ENCODE measurements around the gene YIF1B. TPM values are rescaled to one million over a fixed set of nuclear protein-coding genes. Genes with fewer than 3 reads are reported as not detected.
A peak's percentile ranks its signal among the peaks of the same experiment; 100 is the strongest.

The YIF1B gene
- total and polyA plus RNA-seq, 2 of the 4 experiments (the other 2 are of a cell fraction): 72.2 to 165 TPM

DNA sequence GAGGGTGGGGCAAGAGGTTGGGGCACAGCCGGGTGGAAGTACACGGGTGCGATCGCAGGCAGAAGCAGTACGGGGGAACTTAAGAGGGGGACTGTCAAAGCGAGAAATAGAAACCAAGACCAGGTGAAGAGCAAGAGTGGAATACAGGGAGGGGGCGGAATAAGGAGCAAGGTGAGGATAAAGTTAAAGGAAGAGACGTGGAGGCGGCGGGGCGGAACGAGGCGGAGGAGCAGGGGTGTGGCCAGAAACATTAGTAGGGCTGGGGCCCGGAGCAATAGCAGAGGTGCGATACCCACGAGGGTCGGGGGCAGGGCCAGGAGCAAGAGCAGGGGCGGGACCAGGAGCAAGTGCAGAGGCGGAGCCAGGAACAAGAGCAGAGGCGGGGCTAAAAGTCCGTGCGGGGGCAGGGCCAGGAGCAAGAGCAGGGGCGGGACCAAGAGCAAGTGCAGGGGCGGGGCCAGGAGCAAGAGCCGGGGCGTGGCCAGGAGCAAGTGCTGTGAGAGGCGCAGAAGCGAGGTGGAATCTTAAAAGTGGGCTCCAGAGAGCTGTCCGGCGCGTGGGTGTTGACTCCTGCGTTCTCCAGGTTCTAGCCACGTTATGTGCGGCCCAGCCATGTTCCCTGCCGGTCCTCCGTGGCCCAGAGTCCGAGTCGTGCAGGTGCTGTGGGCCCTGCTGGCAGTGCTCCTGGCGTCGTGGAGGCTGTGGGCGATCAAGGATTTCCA lies 21.1 kb upstream of the YIF1B start (continued):
- TF ChIP-seq MAZ (IDR thresholded peaks at IDR 0.05; ENCODE audit: borderline replicate concordance, low read depth, low read length) (peak; percentile 14; the same call in 1 of the 2 replicates), CHD1 (IDR thresholded peaks at IDR 0.05; ENCODE audit: low read depth, low read length) (no peak)

DNA sequence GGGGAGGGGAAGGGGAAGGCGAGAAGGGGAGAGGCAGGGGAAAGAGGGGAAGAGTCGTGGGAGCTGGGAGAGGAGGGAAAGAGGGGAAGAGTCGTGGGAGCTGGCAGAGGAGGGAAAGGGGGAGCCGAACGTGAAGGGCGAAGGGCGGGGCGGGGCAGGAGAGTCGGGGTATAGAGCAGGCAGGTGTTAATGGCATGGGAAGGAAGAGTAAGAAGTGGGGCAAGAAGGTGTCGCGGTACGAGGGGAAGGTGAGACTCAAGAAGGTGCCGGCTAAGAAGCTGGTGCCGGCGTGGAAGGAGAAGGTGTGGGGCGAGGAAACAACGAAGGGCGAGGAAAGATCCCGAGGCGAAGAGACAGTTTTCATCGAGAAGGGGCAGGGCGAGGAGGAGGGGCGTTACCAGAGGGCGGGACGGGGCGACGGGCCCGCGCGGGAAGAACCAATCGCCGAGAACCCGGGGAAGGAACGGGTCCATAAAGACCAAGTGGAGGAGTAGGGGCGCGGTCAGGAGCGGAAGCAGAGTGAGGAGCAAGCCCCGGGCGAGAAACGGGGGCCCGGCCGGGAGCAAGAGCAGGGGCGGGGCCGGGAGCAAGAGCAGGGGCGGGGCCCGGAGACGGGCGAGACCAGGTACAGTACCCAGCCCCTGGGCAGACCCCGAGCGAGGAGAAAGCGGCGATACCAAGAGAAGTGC lies 20.3 kb upstream of the YIF1B start:
- Histone ChIP-seq H3K4ac (ENCODE audit: low read depth, low read length) (peak overlapping the region; percentile 71), H2AK9ac (replicated peaks; ENCODE audit: low read depth, low read length, poor library complexity) (peak overlapping the region; percentile 97), H2BK120ac (ENCODE audit: low read depth, low read length) (0 out of 2 replicates have a peak overlapping the region, but pooled peaks have one; percentile 22), H3K27ac (ENCODE audit: insufficient read depth, low read length) (peak overlapping the region; percentile 55), H3K23ac (ENCODE audit: low read depth, low read length) (no peak overlapping the region), H3K27me3 (ENCODE audit: control insufficient read depth, insufficient read depth, low read length) (no peaks in the 10 kb centered on the region), H4K20me1 (ENCODE audit: insufficient read depth, low read length) (no peaks in the 10 kb centered on the region), H4K91ac (ENCODE audit: insufficient read depth, low read depth, low read length) (0 out of 2 replicates have a peak overlapping the region, but pooled peaks have one; percentile 55), H3K9ac (ENCODE audit: low read depth, low read length) (peak overlapping the region; percentile 54), H3K14ac (replicated peaks; ENCODE audit: low read depth, low read length) (no peak overlapping the region), H3K56ac (ENCODE audit: extremely low read depth, insufficient read depth, low read length) (no peak overlapping the region), H3K18ac (ENCODE audit: low read depth, low read length) (no peak overlapping the region), H2AK5ac (ENCODE audit: low read depth, low read length) (peak overlapping the region; percentile 73; the same call in 1 of the 2 replicates), H3K4me1 (ENCODE audit: control insufficient read depth, insufficient read depth, low read length) (no peaks in the 10 kb centered on the region), H4K5ac (ENCODE audit: low read depth, low read length) (no peak overlapping the region), H3K4me2 (ENCODE audit: low read depth, low read length) (peak overlapping the region; percentile 90), H2BK5ac (ENCODE audit: low read depth, low read length, poor library complexity, severe bottlenecking) (peak overlapping the region; percentile 56), H3K9me1 (ENCODE audit: insufficient read depth, low read length) (peaks cover 5% of the 10 kb centered on the region; the same call in 1 of the 2 replicates), H2AFZ (replicated peaks; ENCODE audit: low read length, poor library complexity) (peak overlapping the region; percentile 100), H2BK15ac (ENCODE audit: low read depth, low read length) (no peak overlapping the region), H3K9me3 (ENCODE audit: control insufficient read depth, insufficient read depth, low read length) (no peaks in the 10 kb centered on the region), H4K8ac (ENCODE audit: low read depth in 2 of 2, low read length in 2 of 2) (peak overlapping the region in 1 of 2 experiments; percentile 71; a peak in 1 of 4 replicates), H3K36me3 (ENCODE audit: control insufficient read depth, insufficient read depth, low read length) (no peaks in the 10 kb centered on the region), H3K79me1 (ENCODE audit: low read depth in 1 of 2, low read length in 2 of 2) (no peaks in the 10 kb centered on the region; a peak in 1 of 4 replicates), H2BK20ac (ENCODE audit: low read depth, low read length) (no peak overlapping the region), H3K4me3 (ENCODE audit: insufficient read depth, low read depth, low read length) (peak overlapping the region; percentile 77)
- dilution Hi-C loops (cut with HindIII; ENCODE audit: low sequenced_read_pairs, unreplicated experiment): no loop called here
- ChIA-PET POLR2A (ENCODE audit: unreplicated experiment) (no interaction called here), CTCF (interaction anchor here (0.6 to 1.6 kb wide), 6 partner anchors 11 to 103 kb away, joined by 3 to 11 read pairs (median 4); no protein-coding TSS in a partner anchor)
- ATAC-seq (ENCODE audit: low read depth) (peak; percentile 88), DNase-seq (peak; percentile 92)
- 0% methylated on average over 28 of the region's 52 CpGs; no CpG with 5 or more reads in 1 of the 2 experiments for WGBS, 2 experiments (ENCODE audit: extremely low coverage in 2 of 2, insufficient read length in 1 of 2)
- intact Hi-C loops (cut with micrococcal nuclease): loop anchor here (1.0 to 2.0 kb wide), 4 partner anchors 39 to 433 kb away; partner anchors contain the start of gene PSMD8
- TF ChIP-seq, protein P1, sequence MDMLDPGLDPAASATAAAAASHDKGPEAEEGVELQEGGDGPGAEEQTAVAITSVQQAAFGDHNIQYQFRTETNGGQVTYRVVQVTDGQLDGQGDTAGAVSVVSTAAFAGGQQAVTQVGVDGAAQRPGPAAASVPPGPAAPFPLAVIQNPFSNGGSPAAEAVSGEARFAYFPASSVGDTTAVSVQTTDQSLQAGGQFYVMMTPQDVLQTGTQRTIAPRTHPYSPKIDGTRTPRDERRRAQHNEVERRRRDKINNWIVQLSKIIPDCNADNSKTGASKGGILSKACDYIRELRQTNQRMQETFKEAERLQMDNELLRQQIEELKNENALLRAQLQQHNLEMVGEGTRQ (IDR thresholded peaks at IDR 0.05; ENCODE audit: low read depth, low read length): no peak
- TF ChIP-seq NFE2L2 (IDR thresholded peaks at IDR 0.05; ENCODE audit: low read depth, low read length) (no peak), CEBPB (IDR thresholded peaks at IDR 0.05; ENCODE audit: low read depth, low read length) (no peak), MXI1 (IDR thresholded peaks at IDR 0.05; ENCODE audit: borderline replicate concordance, low read depth, low read length) (no peak; the same call in 1 of the 2 replicates), RCOR1 (IDR thresholded peaks at IDR 0.05; ENCODE audit: insufficient replicate concordance, low read length) (no peak), MAZ (IDR thresholded peaks at IDR 0.05; ENCODE audit: borderline replicate concordance, low read depth, low read length) (peak; percentile 50; the same call in 1 of the 2 replicates)
- in situ Hi-C loops (cut with MboI; ENCODE audit: low sequenced_read_pairs): loop anchor here (10.0 kb wide), 1 partner anchor 441 kb away; no protein-coding TSS in a partner anchor
- no TSS peak for BruUV-seq (replicated peaks)
